PC-9 (cell line): ENCODE data around the gene RUSC1.

Experiments
- EZH2 ChIP-seq: fragments of 200-600 bp; sonication (generic); IDR thresholded peaks from 2 replicates; pipeline ENCODE4 v1.8.0; 2017; ENCODE audit warnings: antibody characterized with exemption, low read depth
- TF ChIP-seq, protein P1 (sequence below): fragments of 200-600 bp; sonication (generic); conservative IDR thresholded peaks from 2 replicates; pipeline ENCODE4 v1.6.1; 2017; ENCODE audit warnings: mixed run types, antibody characterized with exemption, mild to moderate bottlenecking, moderate library complexity

DNA sequence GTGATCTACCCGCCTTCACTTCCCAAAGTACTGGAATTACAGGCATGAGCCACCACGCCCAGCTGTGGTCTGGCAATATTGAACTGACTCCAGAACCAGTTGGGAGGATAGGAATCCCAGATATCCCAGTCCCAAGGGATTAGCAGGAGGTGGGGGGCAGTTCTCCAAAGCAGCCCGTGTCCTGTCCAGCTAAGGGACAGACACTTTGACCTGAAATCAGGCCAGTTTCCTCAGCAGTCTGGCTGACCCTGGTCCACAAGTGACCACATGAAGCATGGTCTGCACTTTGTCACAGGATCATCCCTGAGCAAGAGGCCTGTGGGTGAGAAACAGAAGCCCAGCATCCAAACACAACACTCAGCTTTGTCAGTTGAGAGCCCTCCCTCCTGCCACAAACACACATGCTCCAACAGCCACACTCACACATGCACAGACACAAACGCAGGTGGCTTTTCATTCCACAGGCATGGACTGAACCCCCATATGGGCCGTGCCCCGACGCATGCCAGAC lies 14.8 kb upstream of the RUSC1 start:
- TF ChIP-seq, protein P1, sequence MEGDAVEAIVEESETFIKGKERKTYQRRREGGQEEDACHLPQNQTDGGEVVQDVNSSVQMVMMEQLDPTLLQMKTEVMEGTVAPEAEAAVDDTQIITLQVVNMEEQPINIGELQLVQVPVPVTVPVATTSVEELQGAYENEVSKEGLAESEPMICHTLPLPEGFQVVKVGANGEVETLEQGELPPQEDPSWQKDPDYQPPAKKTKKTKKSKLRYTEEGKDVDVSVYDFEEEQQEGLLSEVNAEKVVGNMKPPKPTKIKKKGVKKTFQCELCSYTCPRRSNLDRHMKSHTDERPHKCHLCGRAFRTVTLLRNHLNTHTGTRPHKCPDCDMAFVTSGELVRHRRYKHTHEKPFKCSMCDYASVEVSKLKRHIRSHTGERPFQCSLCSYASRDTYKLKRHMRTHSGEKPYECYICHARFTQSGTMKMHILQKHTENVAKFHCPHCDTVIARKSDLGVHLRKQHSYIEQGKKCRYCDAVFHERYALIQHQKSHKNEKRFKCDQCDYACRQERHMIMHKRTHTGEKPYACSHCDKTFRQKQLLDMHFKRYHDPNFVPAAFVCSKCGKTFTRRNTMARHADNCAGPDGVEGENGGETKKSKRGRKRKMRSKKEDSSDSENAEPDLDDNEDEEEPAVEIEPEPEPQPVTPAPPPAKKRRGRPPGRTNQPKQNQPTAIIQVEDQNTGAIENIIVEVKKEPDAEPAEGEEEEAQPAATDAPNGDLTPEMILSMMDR, result no peak
- no peak for TF ChIP-seq EZH2
